ENCODE measurements around the gene ZNF783.

ZNF783 gene

GRCh38 chr7:149294634-149295480, 32.9 kb downstream of the ZNF783 start:
- Mint-ChIP-seq H3K27ac (no peak overlapping the region), H3K4me3 (no peak overlapping the region), H3K27me3 (ENCODE audit: low read depth, poor library complexity) (no peaks in the 10 kb centered on the region), H3K36me3 (ENCODE audit: low read depth) (peaks cover 5% of the 10 kb centered on the region), H3K9me3 (peaks cover 10% of the 10 kb centered on the region), H3K4me1 (no peaks in the 10 kb centered on the region)
- DNase-seq, result no peak
- TF ChIP-seq CTCF (IDR thresholded peaks at IDR 0.05), result no peak

- H3K9me3 Mint-ChIP-seq, result peaks cover 13% of the 10 kb centered on the region
- no peaks in the 10 kb centered on the region for H3K27me3 Mint-ChIP-seq (ENCODE audit: low read depth, poor library complexity)
- no peak overlapping the region for H3K27ac Mint-ChIP-seq
- H3K4me1 Mint-ChIP-seq, result no peaks in the 10 kb centered on the region
- DNase-seq, result no peak
- peaks cover 5% of the 10 kb centered on the region for H3K36me3 Mint-ChIP-seq (ENCODE audit: low read depth)
- TF ChIP-seq CTCF (IDR thresholded peaks at IDR 0.05), result no peak
- no peak overlapping the region for H3K4me3 Mint-ChIP-seq
These were observed 33.5 kb downstream of the ZNF783 start for GRCh38 chr7:149295481-149295850.

- no peak for TF ChIP-seq CTCF (IDR thresholded peaks at IDR 0.05)
- no peak overlapping the region for H3K4me3 Mint-ChIP-seq
- H3K27me3 Mint-ChIP-seq (ENCODE audit: low read depth, poor library complexity), result peaks cover 4% of the 10 kb centered on the region
- H3K27ac Mint-ChIP-seq, result no peak overlapping the region
- peaks cover 17% of the 10 kb centered on the region for H3K9me3 Mint-ChIP-seq
- DNase-seq, result no peak
- peaks cover 5% of the 10 kb centered on the region for H3K36me3 Mint-ChIP-seq (ENCODE audit: low read depth)
- no peaks in the 10 kb centered on the region for H3K4me1 Mint-ChIP-seq
These were observed 34.4 kb downstream of the ZNF783 start for GRCh38 chr7:149296368-149296767.

GRCh38 chr7:149297034-149297755, 35.2 kb downstream of the ZNF783 start:
- Mint-ChIP-seq H3K27ac (no peak overlapping the region), H3K9me3 (peaks cover 17% of the 10 kb centered on the region), H3K4me3 (no peak overlapping the region), H3K4me1 (no peaks in the 10 kb centered on the region), H3K27me3 (ENCODE audit: low read depth, poor library complexity) (peaks cover 8% of the 10 kb centered on the region), H3K36me3 (ENCODE audit: low read depth) (peaks cover 5% of the 10 kb centered on the region)
- DNase-seq, result no peak
- TF ChIP-seq CTCF (IDR thresholded peaks at IDR 0.05), result no peak

GRCh38 chr7:149300620-149301285, 38.8 kb downstream of the ZNF783 start:
- peaks cover 17% of the 10 kb centered on the region for H3K9me3 Mint-ChIP-seq
- no peak overlapping the region for H3K27ac Mint-ChIP-seq
- H3K27me3 Mint-ChIP-seq (ENCODE audit: low read depth, poor library complexity), result peaks cover 8% of the 10 kb centered on the region
- DNase-seq, result no peak
- H3K36me3 Mint-ChIP-seq (ENCODE audit: low read depth), result peaks cover 5% of the 10 kb centered on the region
- H3K4me3 Mint-ChIP-seq, result no peak overlapping the region
- no peaks in the 10 kb centered on the region for H3K4me1 Mint-ChIP-seq
- TF ChIP-seq CTCF (IDR thresholded peaks at IDR 0.05), result no peak

Data from nephron progenitor cell (in vitro differentiated cells).